ENCODE data around the gene SIDT1.

SIDT1 gene

DNA sequence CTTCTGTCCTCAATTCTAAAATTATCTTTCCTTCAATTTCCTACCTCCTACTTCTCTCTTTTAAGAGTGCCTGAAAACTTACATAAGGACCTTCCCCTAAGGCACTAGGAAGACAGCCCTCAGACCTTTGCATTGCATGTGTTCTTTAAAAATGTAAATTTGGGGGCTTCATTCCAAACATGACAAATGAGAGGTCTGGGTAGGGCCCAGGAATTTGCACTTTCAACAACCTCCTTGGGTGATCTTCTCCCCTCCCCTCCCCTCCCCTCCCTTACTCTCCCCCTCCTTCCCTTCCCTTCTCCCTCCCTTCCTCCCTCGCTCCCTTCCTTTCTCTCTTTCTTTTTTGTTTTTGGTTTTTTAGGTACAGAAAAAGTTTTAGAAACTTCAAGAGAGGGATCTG is 145.4 kb downstream of the SIDT1 start:
- Histone ChIP-seq H3K36me3 (peaks cover 16% of the 10 kb centered on the region), H3K4me3 (ENCODE audit: low read depth, low read length) (no peak overlapping the region), H3K9me3 (ENCODE audit: severe bottlenecking) (no peaks in the 10 kb centered on the region), H3K27ac (no peak overlapping the region), H3K27me3 (ENCODE audit: insufficient read depth, low read depth, severe bottlenecking) (no peaks in the 10 kb centered on the region)
- TF ChIP-seq, protein P1, sequence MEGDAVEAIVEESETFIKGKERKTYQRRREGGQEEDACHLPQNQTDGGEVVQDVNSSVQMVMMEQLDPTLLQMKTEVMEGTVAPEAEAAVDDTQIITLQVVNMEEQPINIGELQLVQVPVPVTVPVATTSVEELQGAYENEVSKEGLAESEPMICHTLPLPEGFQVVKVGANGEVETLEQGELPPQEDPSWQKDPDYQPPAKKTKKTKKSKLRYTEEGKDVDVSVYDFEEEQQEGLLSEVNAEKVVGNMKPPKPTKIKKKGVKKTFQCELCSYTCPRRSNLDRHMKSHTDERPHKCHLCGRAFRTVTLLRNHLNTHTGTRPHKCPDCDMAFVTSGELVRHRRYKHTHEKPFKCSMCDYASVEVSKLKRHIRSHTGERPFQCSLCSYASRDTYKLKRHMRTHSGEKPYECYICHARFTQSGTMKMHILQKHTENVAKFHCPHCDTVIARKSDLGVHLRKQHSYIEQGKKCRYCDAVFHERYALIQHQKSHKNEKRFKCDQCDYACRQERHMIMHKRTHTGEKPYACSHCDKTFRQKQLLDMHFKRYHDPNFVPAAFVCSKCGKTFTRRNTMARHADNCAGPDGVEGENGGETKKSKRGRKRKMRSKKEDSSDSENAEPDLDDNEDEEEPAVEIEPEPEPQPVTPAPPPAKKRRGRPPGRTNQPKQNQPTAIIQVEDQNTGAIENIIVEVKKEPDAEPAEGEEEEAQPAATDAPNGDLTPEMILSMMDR (IDR thresholded peaks at IDR 0.05; ENCODE audit: low read depth, low read length) = no peak
- DNase-seq = no peak

DNA sequence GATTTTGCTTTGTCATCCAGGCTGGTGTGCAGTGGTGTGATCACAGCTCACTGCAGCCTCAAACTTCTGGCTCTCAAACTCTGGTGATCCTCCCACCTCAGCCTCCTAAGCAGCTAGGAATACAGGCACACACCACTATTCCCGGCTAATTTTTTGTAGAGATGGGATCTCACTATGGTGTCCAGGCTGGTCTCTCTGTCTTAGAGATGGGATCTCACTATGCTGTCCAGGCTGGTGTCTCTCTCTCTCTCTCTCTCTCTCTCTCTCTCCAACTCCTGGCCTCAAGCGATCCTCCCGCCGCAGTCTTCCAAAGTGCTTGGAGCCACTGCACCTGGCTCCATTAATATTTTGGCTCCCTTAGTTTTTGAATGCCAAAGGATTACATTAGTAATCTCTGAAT is 146.4 kb downstream of the SIDT1 start:
- no peaks in the 10 kb centered on the region for H3K27me3 ChIP-seq (ENCODE audit: insufficient read depth, low read depth, severe bottlenecking)
- TF ChIP-seq, protein P1 (IDR thresholded peaks at IDR 0.05; ENCODE audit: low read depth, low read length) = no peak
- peaks cover 13% of the 10 kb centered on the region for H3K36me3 ChIP-seq
- no peak for DNase-seq
- H3K9me3 ChIP-seq (ENCODE audit: severe bottlenecking) = no peaks in the 10 kb centered on the region
- no peak overlapping the region for H3K4me3 ChIP-seq (ENCODE audit: low read depth, low read length)
- no peak overlapping the region for H3K27ac ChIP-seq

All from WERI-Rb-1 (cell line).